Left ventricle myocardium inferior (tissue), 1 donor: ENCODE results near the gene TSSC4. TPM values are rescaled to one million over a fixed set of nuclear protein-coding genes. Genes with fewer than 3 reads are reported as not detected.

Source experiments
- DNase-seq: peaks from one replicate; pipeline ENCODE4 v3.0.0-alpha.2; 2020
- H3K27ac ChIP-seq: fragments of 200-600 bp; replicated peaks from 2 replicates; pipeline ENCODE4 v1.8.0; 2021
- H3K27me3 ChIP-seq: fragments of 200-600 bp; 2 replicates; pipeline ENCODE4 v1.8.0; 2021; ENCODE audit warnings: low read depth
- H3K36me3 ChIP-seq: fragments of 200-600 bp; 2 replicates; pipeline ENCODE4 v1.8.0; 2021
- H3K4me1 ChIP-seq: fragments of 200-600 bp; 2 replicates; pipeline ENCODE4 v1.8.0; 2021
- H3K4me3 ChIP-seq: fragments of 200-600 bp; 2 replicates; pipeline ENCODE4 v1.8.0; 2021; ENCODE audit warnings: mild to moderate bottlenecking, moderate library complexity
- H3K9me3 ChIP-seq: fragments of 200-600 bp; replicated peaks from 2 replicates; pipeline ENCODE4 v1.8.0; 2021
- CTCF ChIP-seq: fragments of 200-600 bp; IDR thresholded peaks from 2 replicates; pipeline ENCODE4 v1.8.0; 2021; ENCODE audit warnings: antibody characterized with exemption, mild to moderate bottlenecking, borderline replicate concordance
- intact Hi-C: fragments of 100-400 bp; cut with micrococcal nuclease; formaldehyde crosslinking; loops from one replicate; pipeline ENCODE4 v1.11.0; 2022
- total RNA-seq: library from RNA; stranded (reverse); fragmentation: NEBNext Ultra II Directional; extraction: Animal tissue kit (Norgen Biotek cat#: 25700); gene quantifications from one replicate; pipeline ENCODE4 v1.2.1, GENCODE V29; 2021
- donor health status: DM: no; HTN: yes; CAD: no; lungs with severe emphysema.

The TSSC4 gene
- total RNA-seq, 1 donor from 2014 or later = 31.7 TPM

GRCh38 chr11:2385156-2386151 lies 15.1 kb upstream of the TSSC4 start:
- no peak for TF ChIP-seq CTCF
- H3K4me3 ChIP-seq = no peak overlapping the region
- no peak for DNase-seq
- H3K27ac ChIP-seq = peak overlapping the region; percentile 77
- no peaks in the 10 kb centered on the region for H3K27me3 ChIP-seq
- H3K4me1 ChIP-seq = peaks cover 100% of the 10 kb centered on the region
- H3K9me3 ChIP-seq = no peaks in the 10 kb centered on the region
- intact Hi-C loops = no loop called here
- H3K36me3 ChIP-seq = peaks cover 11% of the 10 kb centered on the region

- Histone ChIP-seq H3K27me3 (no peaks in the 10 kb centered on the region), H3K36me3 (peaks cover 20% of the 10 kb centered on the region), H3K9me3 (no peaks in the 10 kb centered on the region), H3K4me3 (peak overlapping the region; percentile 27), H3K4me1 (peaks cover 100% of the 10 kb centered on the region), H3K27ac (peak overlapping the region; percentile 77)
- intact Hi-C loops = no loop called here
- TF ChIP-seq CTCF = no peak
- DNase-seq = no peak
These were observed 14.0 kb upstream of the TSSC4 start for GRCh38 chr11:2386591-2386990.

- intact Hi-C loops = no loop called here
- Histone ChIP-seq H3K36me3 (peaks cover 29% of the 10 kb centered on the region), H3K27ac (peak overlapping the region; percentile 77), H3K4me3 (peak overlapping the region; percentile 27), H3K27me3 (no peaks in the 10 kb centered on the region), H3K4me1 (peaks cover 100% of the 10 kb centered on the region), H3K9me3 (no peaks in the 10 kb centered on the region)
- TF ChIP-seq CTCF = no peak
- no peak for DNase-seq
These were observed 13.1 kb upstream of the TSSC4 start for GRCh38 chr11:2387266-2387987.

GRCh38 chr11:2388431-2389376 lies 11.8 kb upstream of the TSSC4 start:
- Histone ChIP-seq H3K36me3 (peaks cover 42% of the 10 kb centered on the region), H3K27me3 (no peaks in the 10 kb centered on the region), H3K4me1 (peaks cover 99% of the 10 kb centered on the region), H3K9me3 (no peaks in the 10 kb centered on the region), H3K4me3 (peak overlapping the region; percentile 17), H3K27ac (peak overlapping the region; percentile 77)
- intact Hi-C loops = no loop called here
- no peak for DNase-seq
- TF ChIP-seq CTCF = no peak
